T-helper 9 cell (primary cell): Measurements from ENCODE around the gene RPL36AL.

Experiments used
- DNase-seq: peaks from one replicate; pipeline ENCODE4 v3.0.0-alpha.2; 2020

Gene RPL36AL

GRCh38 chr14:49579841-49580240 lies 40.6 kb downstream of the RPL36AL start:
- DNase-seq: no peak

GRCh38 chr14:49578141-49578540 lies 42.3 kb downstream of the RPL36AL start:
- DNase-seq: no peak

- DNase-seq: no peak
Observed at GRCh38 chr14:49574038-49574437, 46.4 kb downstream of the RPL36AL start.

- DNase-seq: no peak
Observed at GRCh38 chr14:49569281-49569680, 51.1 kb downstream of the RPL36AL start.
